HUES64 (cell line): ENCODE measurements around the gene LAMB4.

Experiments used
- H3K27ac ChIP-seq: 2 replicates; pipeline ENCODE4 v1.7.0; 2013; ENCODE audit warnings: low read depth, low read length, inconsistent platforms
- H3K27me3 ChIP-seq: 2 replicates; pipeline ENCODE4 v1.6.1; 2013; ENCODE audit warnings: mild to moderate bottlenecking, low read length; ENCODE audit not compliant: insufficient read depth
- H3K36me3 ChIP-seq: 2 replicates; pipeline ENCODE4 v1.6.1; 2013; ENCODE audit warnings: mild to moderate bottlenecking, low read length; ENCODE audit not compliant: insufficient read depth
- H3K4me1 ChIP-seq: 2 replicates; pipeline ENCODE4 v1.6.1; 2013; ENCODE audit warnings: mild to moderate bottlenecking, low read length, moderate library complexity; ENCODE audit not compliant: insufficient read depth
- H3K4me3 ChIP-seq: 2 replicates; pipeline ENCODE4 v1.5.1; 2013; ENCODE audit warnings: mild to moderate bottlenecking, low read length, moderate library complexity
- H3K9ac ChIP-seq: 2 replicates; pipeline ENCODE4 v1.6.1; 2013; ENCODE audit warnings: mild to moderate bottlenecking, low read depth, low read length
- H3K9me3 ChIP-seq: 2 replicates; pipeline ENCODE4 v1.6.1; 2013; ENCODE audit warnings: low read depth, low read length; ENCODE audit not compliant: insufficient read depth
- WGBS: fragments of 150-250, 120-280 bp; methylation state at CpG from one replicate; pipeline ENCODE4 v1.1.7; 2013; ENCODE audit warnings: missing lambda C conversion rate; 5-methylcytosine and 5-hydroxymethylcytosine counted together

Gene LAMB4

DNA sequence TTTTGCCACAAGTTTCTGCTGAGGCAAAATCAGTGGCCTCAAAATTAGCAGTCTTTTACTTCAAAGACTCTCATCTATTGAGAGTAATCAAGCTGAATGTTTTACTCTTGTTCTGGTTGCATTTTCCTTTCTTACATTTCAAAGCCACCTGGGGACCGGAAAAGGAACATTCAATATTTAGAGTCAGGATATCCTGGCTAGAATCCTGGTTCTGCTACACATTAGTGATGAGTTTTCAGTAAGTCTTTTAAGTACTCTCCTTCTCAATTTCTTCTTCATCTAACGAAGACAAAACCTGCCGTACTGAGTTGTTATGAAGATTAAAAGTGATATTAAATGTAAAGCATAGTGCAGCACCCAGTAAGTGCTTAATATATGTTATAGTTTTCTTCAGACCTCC is 52.5 kb downstream of the LAMB4 start:
- Histone ChIP-seq H3K4me1 (peaks cover 13% of the 10 kb centered on the region), H3K9ac (no peak overlapping the region)
- 80% methylated on average over 1 of the region's 3 CpGs for WGBS

DNA sequence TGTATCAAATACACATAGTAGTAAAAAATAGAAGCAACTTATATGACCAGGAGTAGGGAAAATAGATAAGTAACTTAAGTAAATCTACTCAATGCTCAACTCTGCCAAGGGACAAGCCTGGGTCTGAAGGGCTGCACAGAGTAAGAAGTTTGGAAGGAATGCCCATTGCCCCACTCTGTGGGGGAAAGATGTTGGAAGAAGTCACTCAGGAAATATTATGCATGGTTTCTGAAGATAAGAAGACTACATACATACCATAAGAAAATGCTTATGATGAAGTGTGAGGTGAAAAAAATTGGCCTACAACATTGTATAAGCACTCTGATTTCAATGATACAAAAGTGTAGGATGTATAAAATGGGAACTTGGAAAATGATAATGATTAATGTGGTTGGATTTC is 54.0 kb downstream of the LAMB4 start:
- H3K9ac ChIP-seq, result no peak overlapping the region
- H3K9me3 ChIP-seq, result no peaks in the 10 kb centered on the region
- H3K27ac ChIP-seq, result no peak overlapping the region
- no peaks in the 10 kb centered on the region for H3K27me3 ChIP-seq
- H3K4me3 ChIP-seq, result no peak overlapping the region
- H3K4me1 ChIP-seq, result peaks cover 13% of the 10 kb centered on the region
- no peaks in the 10 kb centered on the region for H3K36me3 ChIP-seq

More for the DNA sequence above, 52.5 kb downstream of the LAMB4 start:
- H3K4me3 ChIP-seq, result no peak overlapping the region
- H3K27me3 ChIP-seq, result no peaks in the 10 kb centered on the region
- H3K9me3 ChIP-seq, result no peaks in the 10 kb centered on the region
- no peak overlapping the region for H3K27ac ChIP-seq
- H3K36me3 ChIP-seq, result no peaks in the 10 kb centered on the region

DNA sequence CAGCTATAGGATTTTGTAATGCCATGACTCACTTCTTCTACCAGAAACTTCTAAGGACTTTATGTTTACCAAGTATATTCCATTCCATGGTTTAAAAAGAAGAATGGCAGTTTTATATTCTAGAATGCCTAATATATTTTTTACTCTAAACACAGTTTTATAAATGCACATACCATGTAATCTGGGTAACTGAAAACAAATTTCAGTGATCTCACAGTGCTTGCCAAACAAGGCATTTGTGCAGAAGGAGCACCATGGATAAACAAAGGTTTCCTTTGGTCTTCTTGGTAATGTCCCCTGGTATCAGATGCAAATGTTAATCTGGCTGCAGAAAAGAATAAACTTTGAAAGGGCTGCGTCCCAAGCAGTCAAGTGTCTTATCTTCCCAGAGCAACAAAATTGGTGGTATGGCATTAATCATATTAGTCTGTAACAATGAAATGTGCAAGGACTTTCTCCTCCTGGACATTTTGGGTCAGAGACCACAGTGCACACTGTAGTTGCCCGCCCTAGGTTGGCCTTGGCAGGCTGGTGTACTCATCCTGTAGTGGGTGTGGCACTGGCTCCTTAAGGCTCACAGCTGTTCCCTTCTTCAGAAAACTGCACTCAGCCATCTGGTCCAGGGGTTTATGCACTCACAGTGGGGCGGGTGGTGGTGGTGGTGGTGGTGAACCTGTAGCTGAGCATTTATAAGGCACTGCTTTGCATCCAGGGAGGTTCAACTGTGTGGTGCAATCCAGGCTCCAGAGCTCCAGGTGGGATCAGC is 56.7 kb downstream of the LAMB4 start:
- no peaks in the 10 kb centered on the region for H3K36me3 ChIP-seq
- H3K9ac ChIP-seq, result no peak overlapping the region
- H3K9me3 ChIP-seq, result no peaks in the 10 kb centered on the region
- no peak overlapping the region for H3K27ac ChIP-seq
- H3K27me3 ChIP-seq, result no peaks in the 10 kb centered on the region
- 95% methylated on average over 3 of the region's 3 CpGs for WGBS
- no peak overlapping the region for H3K4me3 ChIP-seq
- H3K4me1 ChIP-seq, result peaks cover 6% of the 10 kb centered on the region; the same call in 1 of the 2 replicates

DNA sequence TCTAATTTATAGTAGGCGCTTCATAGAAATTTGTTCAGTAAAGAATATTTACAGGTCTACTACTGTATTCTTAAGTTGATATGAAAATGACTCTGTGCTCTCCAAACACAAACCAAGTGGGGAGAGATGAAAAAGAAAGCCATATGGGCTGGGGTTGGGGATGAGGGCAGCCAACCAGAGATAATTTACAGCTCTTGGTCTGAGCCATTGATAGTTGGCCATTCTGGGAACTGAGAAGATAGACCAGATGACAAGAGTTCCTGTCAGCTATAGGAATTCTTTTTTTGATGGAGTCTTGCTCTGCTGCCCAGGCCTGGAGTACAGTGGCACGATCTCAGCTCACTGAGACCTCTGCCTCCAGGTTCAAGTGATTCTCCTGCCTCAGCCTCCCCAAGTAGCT is 57.4 kb downstream of the LAMB4 start:
- H3K4me3 ChIP-seq, result no peak overlapping the region
- H3K27ac ChIP-seq, result no peak overlapping the region
- H3K9me3 ChIP-seq, result no peaks in the 10 kb centered on the region
- no peak overlapping the region for H3K9ac ChIP-seq
- H3K36me3 ChIP-seq, result no peaks in the 10 kb centered on the region
- no peaks in the 10 kb centered on the region for H3K27me3 ChIP-seq
- no peaks in the 10 kb centered on the region for H3K4me1 ChIP-seq
- 95% methylated on average over 2 of the region's 2 CpGs for WGBS

DNA sequence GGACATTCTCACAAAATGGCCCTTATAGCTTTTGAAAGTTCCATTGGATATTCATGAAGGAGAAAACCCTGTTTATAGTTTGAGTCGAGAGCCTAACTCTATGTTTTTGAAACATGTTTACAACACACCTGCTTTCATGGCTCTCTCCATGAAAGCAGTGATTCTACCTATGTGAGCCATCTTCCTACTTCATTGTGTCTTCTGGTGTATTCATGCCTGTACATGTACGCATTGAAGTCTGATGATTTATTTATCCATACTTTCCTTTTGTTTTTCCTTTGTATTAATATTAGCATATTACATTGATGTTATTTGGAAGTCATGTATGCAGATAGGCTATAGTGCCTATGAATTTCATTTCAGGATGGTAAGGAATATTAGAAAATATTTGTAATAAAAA is 58.0 kb downstream of the LAMB4 start:
- Histone ChIP-seq H3K27me3 (no peaks in the 10 kb centered on the region), H3K4me1 (no peaks in the 10 kb centered on the region), H3K9ac (no peak overlapping the region), H3K36me3 (no peaks in the 10 kb centered on the region), H3K27ac (no peak overlapping the region), H3K9me3 (no peaks in the 10 kb centered on the region), H3K4me3 (no peak overlapping the region)
- WGBS, result 97% methylated on average over 2 of the region's 2 CpGs

DNA sequence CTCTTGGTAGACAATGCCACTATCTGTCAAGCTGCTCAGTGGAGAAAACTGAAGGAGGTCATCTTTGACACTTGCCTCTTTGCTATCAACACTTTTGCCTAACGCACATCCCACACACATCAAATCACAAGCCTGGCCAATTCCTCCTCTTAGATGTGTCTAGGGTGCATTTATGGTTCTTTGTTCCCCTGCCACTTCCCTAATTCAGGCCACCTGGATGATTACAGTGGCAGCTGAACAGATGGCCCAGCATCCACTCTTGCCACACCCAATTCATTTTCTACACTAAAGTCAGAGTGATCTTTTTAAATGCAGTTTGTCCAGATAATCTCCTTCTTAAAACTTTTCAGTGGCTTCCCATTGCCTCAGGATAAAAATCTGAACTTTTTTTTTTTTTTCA is 58.6 kb downstream of the LAMB4 start:
- Histone ChIP-seq H3K4me3 (no peak overlapping the region), H3K36me3 (no peaks in the 10 kb centered on the region), H3K9ac (no peak overlapping the region), H3K9me3 (no peaks in the 10 kb centered on the region), H3K27me3 (no peaks in the 10 kb centered on the region), H3K27ac (no peak overlapping the region), H3K4me1 (0 out of 2 replicates have a peak, but pooled peaks cover under 1% of the 10 kb centered on the region)
- WGBS, result 85% methylated on average over 1 of the region's 1 CpG

DNA sequence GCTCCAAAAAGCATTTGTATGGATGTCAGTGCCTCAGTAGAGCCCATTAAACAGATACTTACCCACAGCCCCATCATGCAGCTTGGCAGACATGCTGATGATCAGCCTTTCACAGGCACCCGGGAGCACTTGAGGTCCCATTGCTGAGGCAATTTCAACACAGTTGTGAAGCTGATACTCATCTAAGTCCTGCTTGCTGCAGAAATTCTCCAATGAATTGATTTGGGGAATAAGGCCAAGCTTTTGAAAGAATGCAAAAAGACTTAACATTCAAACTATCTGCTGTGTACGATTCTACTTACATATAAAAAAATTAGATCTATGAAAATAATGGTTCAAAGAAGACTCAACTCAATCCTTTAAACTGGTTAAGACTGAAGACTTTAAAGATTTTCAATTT is 60.5 kb downstream of the LAMB4 start:
- H3K4me3 ChIP-seq, result no peak overlapping the region
- WGBS, result 91% methylated on average over 1 of the region's 2 CpGs
- no peaks in the 10 kb centered on the region for H3K9me3 ChIP-seq
- H3K4me1 ChIP-seq, result 0 out of 2 replicates have a peak, but pooled peaks cover 3% of the 10 kb centered on the region
- no peak overlapping the region for H3K9ac ChIP-seq
- no peaks in the 10 kb centered on the region for H3K27me3 ChIP-seq
- no peaks in the 10 kb centered on the region for H3K36me3 ChIP-seq
- H3K27ac ChIP-seq, result no peak overlapping the region

DNA sequence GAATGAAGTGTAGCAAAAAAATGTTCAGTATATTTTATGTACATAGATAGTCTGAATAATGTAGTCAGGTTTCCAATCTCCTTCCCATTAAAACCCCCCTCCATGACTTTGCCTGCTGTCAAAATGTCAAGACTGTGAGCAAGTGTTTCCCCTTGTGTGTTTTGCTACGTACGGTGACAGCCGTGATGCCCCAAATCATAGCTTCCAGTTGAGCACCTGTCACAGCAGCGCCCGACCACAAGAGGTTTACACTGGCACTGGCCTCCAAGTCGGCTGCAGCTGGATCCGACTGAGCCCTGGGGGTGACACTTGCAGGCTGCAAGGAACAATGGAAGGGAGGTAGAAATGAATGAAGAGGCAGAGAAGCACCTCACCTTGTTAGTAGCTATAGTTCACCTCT is 62.3 kb downstream of the LAMB4 start:
- Histone ChIP-seq H3K27ac (no peak overlapping the region), H3K4me1 (peaks cover 3% of the 10 kb centered on the region; the same call in 1 of the 2 replicates), H3K4me3 (no peak overlapping the region), H3K36me3 (no peaks in the 10 kb centered on the region), H3K9ac (no peak overlapping the region), H3K27me3 (no peaks in the 10 kb centered on the region), H3K9me3 (no peaks in the 10 kb centered on the region)
- WGBS, result 92% methylated on average over 7 of the region's 7 CpGs

DNA sequence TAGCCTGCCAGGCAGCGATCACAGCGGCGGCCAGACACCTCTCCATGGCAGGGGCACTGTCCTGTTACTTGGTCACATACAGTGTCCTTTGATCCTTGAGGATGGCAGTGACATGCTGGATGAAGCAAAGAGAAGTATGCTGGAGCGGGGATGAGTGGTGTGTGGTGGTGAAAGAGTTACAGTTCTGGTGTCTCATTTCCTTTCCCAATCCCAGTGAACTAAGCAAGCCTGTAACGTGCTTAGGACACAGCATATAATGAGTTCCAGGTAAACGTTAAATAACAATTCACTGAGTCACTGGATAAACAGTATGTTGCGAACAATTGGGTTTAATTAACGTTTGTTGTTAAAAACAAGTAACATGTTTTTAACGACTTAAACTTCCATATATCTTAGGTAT is 63.7 kb downstream of the LAMB4 start:
- 73% methylated on average over 6 of the region's 9 CpGs for WGBS
- Histone ChIP-seq H3K27ac (no peak overlapping the region), H3K9me3 (no peaks in the 10 kb centered on the region), H3K27me3 (no peaks in the 10 kb centered on the region), H3K36me3 (no peaks in the 10 kb centered on the region), H3K4me3 (no peak overlapping the region), H3K4me1 (peaks cover 3% of the 10 kb centered on the region; the same call in 1 of the 2 replicates), H3K9ac (no peak overlapping the region)

DNA sequence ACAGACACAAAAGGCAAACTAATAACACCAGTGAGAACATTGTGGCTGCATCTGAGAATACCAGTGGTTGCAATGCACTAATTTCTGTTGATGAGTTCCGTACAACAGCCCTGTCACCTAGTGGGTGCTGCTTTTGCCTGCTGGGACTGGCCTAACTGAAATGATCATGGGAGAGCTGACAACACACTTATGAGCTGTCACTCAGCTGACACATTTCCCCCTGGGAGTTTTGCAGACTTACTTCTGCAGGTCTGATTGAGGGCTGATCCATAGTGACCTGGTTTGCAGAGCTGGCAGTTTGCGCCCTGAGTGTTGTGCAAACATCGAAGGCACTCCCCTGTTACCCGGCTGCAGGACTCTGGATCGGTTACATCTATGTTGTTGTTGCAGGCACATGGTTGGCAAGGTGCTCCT is 66.6 kb downstream of the LAMB4 start:
- Histone ChIP-seq H3K27ac (no peak overlapping the region), H3K9ac (no peak overlapping the region), H3K9me3 (no peaks in the 10 kb centered on the region), H3K4me3 (no peak overlapping the region), H3K4me1 (peaks cover 3% of the 10 kb centered on the region; the same call in 1 of the 2 replicates), H3K27me3 (no peaks in the 10 kb centered on the region), H3K36me3 (no peaks in the 10 kb centered on the region)
- 89% methylated on average over 5 of the region's 5 CpGs for WGBS

DNA sequence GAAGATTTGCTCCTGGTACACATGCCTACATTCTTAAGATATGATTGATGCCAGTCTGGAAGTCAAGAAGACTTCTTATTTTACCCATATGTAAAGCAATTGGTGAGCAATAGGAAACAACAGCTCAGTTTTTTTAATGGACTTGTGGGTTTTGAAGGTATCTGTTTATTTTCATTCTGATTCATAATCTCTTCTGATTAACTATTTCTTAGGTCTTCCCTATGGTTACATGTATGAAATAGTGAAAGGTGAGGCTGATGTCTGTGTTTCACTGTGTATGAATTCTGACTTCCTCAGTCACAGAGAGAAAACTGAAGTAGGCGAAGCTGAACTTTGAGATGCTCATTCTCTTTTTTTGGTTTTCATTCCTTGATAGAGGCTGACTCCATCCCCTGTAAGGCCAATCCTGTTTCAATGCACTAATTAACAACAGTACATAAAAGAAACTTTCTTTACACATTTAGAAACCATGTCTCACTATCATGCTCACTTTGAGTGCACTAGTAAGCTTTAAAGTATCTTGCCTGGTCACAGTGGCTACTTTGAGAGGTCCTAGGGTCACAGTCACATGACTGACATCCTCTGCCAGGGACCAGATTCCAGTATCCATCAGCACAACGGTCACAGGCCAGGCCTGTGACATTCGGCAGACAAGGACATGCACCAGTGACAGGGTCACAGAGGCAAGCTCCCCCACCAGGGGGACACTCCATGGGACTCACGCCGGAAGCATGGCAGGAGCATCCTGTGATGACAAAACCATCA is 67.7 kb downstream of the LAMB4 start:
- Histone ChIP-seq H3K36me3 (no peaks in the 10 kb centered on the region), H3K4me3 (no peak overlapping the region), H3K27ac (no peak overlapping the region), H3K9me3 (no peaks in the 10 kb centered on the region), H3K27me3 (no peaks in the 10 kb centered on the region), H3K4me1 (peaks cover 3% of the 10 kb centered on the region; the same call in 1 of the 2 replicates), H3K9ac (no peak overlapping the region)
- 92% methylated on average over 5 of the region's 5 CpGs for WGBS
